OCI-M2 (cell line): Measurements from ENCODE around the gene GLIS2.
"Not testable (repeated sequence)": the region's sequence is repeated elsewhere in the genome, so short reads cannot be mapped to it uniquely, and the experiment has no call there.

ENCODE experiments used
- DNase-seq: peaks from one replicate; lab custom pipeline; 2025; ENCODE audit not compliant: unreplicated experiment; lab: John Stamatoyannopoulos, UW

Gene GLIS2

GRCh38 chr16:4333714-4334113 lies 17.8 kb downstream of the GLIS2 start:
- not testable (repeated sequence) for DNase-seq

GRCh38 chr16:4334724-4335495 lies 19.0 kb downstream of the GLIS2 start:
- DNase-seq = no peak

GRCh38 chr16:4336701-4337539 lies 21.1 kb downstream of the GLIS2 start:
- no peak for DNase-seq

GRCh38 chr16:4337540-4338088 lies 21.7 kb downstream of the GLIS2 start:
- no peak for DNase-seq

GRCh38 chr16:4338125-4338582 lies 22.3 kb downstream of the GLIS2 start:
- DNase-seq = no peak

GRCh38 chr16:4338712-4339299 lies 22.9 kb downstream of the GLIS2 start:
- no peak for DNase-seq

- DNase-seq = no peak
Measured at GRCh38 chr16:4339455-4339854, 23.6 kb downstream of the GLIS2 start.

- no peak for DNase-seq
Measured at GRCh38 chr16:4339909-4340308, 24.0 kb downstream of the GLIS2 start.

- DNase-seq = no peak
Measured at GRCh38 chr16:4340443-4340842, 24.6 kb downstream of the GLIS2 start.

- no peak for DNase-seq
Measured at GRCh38 chr16:4341250-4341649, 25.4 kb downstream of the GLIS2 start.

GRCh38 chr16:4342866-4343744 lies 27.2 kb downstream of the GLIS2 start:
- no peak for DNase-seq

- not testable (repeated sequence) for DNase-seq
Measured at GRCh38 chr16:4344300-4344982, 28.6 kb downstream of the GLIS2 start.

GRCh38 chr16:4344983-4345835 lies 29.3 kb downstream of the GLIS2 start:
- DNase-seq = no peak

GRCh38 chr16:4345836-4346781 lies 30.2 kb downstream of the GLIS2 start:
- DNase-seq = no peak

GRCh38 chr16:4347010-4347409 lies 31.1 kb downstream of the GLIS2 start:
- DNase-seq = no peak

- no peak for DNase-seq
Measured at GRCh38 chr16:4347765-4348509, 32.1 kb downstream of the GLIS2 start.

- no peak for DNase-seq
Measured at GRCh38 chr16:4349332-4349731, 33.5 kb downstream of the GLIS2 start.
